Progenitor cell of endocrine pancreas (in vitro differentiated cells): ENCODE results near the gene CCNB1. TPM values are rescaled to one million over a fixed set of nuclear protein-coding genes. Genes with fewer than 3 reads are reported as not detected.
"Not testable (repeated sequence)": the region's sequence is repeated elsewhere in the genome, so short reads cannot be mapped to it uniquely, and the experiment has no call there.

Source experiments
- DNase-seq: peaks from one replicate; pipeline ENCODE4 v3.0.0; 2021; ENCODE audit warnings: low spot score; ENCODE audit not compliant: unreplicated experiment
- H3K27ac Mint-ChIP-seq: 2 replicates; pipeline ENCODE4 v1.8.0; 2021; ENCODE audit warnings: mild to moderate bottlenecking, moderate library complexity, mixed read lengths
- H3K27me3 Mint-ChIP-seq: 2 replicates; pipeline ENCODE4 v1.8.0; 2021; ENCODE audit warnings: mixed read lengths
- H3K36me3 Mint-ChIP-seq: 2 replicates; pipeline ENCODE4 v1.8.0; 2022; ENCODE audit warnings: mixed read lengths; ENCODE audit not compliant: insufficient read depth
- H3K4me1 Mint-ChIP-seq: 2 replicates; pipeline ENCODE4 v1.8.0; 2021; ENCODE audit warnings: low read depth, mixed read lengths
- H3K4me3 Mint-ChIP-seq: 2 replicates; pipeline ENCODE4 v1.8.0; 2021; ENCODE audit warnings: low read depth, mild to moderate bottlenecking, moderate library complexity, mixed read lengths
- H3K9me3 Mint-ChIP-seq: 2 replicates; pipeline ENCODE4 v1.8.0; 2021; ENCODE audit warnings: low read depth, mixed read lengths
- CTCF ChIP-seq: fragments of 200-600 bp; sonication (generic); IDR thresholded peaks from one replicate; pipeline ENCODE4 v1.5.0; 2021; ENCODE audit warnings: antibody characterized with exemption, mild to moderate bottlenecking; ENCODE audit not compliant: unreplicated experiment
- total RNA-seq: library from RNA; stranded (reverse); gene quantifications from 2 replicates; pipeline ENCODE4 v1.2.1, GENCODE V29; 2021

CCNB1 gene
- total RNA-seq, 1 donor from 2014 or later, result 105 TPM

GRCh38 chr5:69136293-69136692, 30.7 kb upstream of the CCNB1 start:
- no peak overlapping the region for H3K4me3 Mint-ChIP-seq
- no peaks in the 10 kb centered on the region for H3K27me3 Mint-ChIP-seq
- peaks cover 10% of the 10 kb centered on the region for H3K9me3 Mint-ChIP-seq
- no peak for TF ChIP-seq CTCF
- H3K27ac Mint-ChIP-seq, result no peak overlapping the region
- H3K36me3 Mint-ChIP-seq, result peaks cover 9% of the 10 kb centered on the region
- no peak for DNase-seq
- H3K4me1 Mint-ChIP-seq, result no peaks in the 10 kb centered on the region

GRCh38 chr5:69137208-69137607, 29.7 kb upstream of the CCNB1 start:
- H3K27me3 Mint-ChIP-seq, H3K4me1 Mint-ChIP-seq, H3K36me3 Mint-ChIP-seq, H3K27ac Mint-ChIP-seq, DNase-seq, H3K4me3 Mint-ChIP-seq: not testable (repeated sequence)
- peaks cover 13% of the 10 kb centered on the region for H3K9me3 Mint-ChIP-seq

GRCh38 chr5:69137807-69138206, 29.1 kb upstream of the CCNB1 start:
- Mint-ChIP-seq H3K27me3 (no peaks in the 10 kb centered on the region), H3K4me1 (no peaks in the 10 kb centered on the region), H3K4me3 (no peak overlapping the region), H3K9me3 (peaks cover 15% of the 10 kb centered on the region), H3K36me3 (peaks cover 9% of the 10 kb centered on the region), H3K27ac (no peak overlapping the region)
- no peak for DNase-seq
- no peak for TF ChIP-seq CTCF

- DNase-seq, result no peak
- Mint-ChIP-seq H3K27me3 (no peaks in the 10 kb centered on the region), H3K36me3 (peaks cover 6% of the 10 kb centered on the region), H3K4me3 (no peak overlapping the region), H3K27ac (no peak overlapping the region), H3K4me1 (no peaks in the 10 kb centered on the region), H3K9me3 (peaks cover 18% of the 10 kb centered on the region)
- no peak for TF ChIP-seq CTCF
These were observed 28.2 kb upstream of the CCNB1 start for GRCh38 chr5:69138766-69139165.

- H3K4me3 Mint-ChIP-seq, H3K27ac Mint-ChIP-seq, H3K4me1 Mint-ChIP-seq, H3K27me3 Mint-ChIP-seq, DNase-seq, H3K36me3 Mint-ChIP-seq: not testable (repeated sequence)
- peaks cover 18% of the 10 kb centered on the region for H3K9me3 Mint-ChIP-seq
These were observed 26.7 kb upstream of the CCNB1 start for GRCh38 chr5:69140239-69140638.

GRCh38 chr5:69140827-69141226, 26.1 kb upstream of the CCNB1 start:
- TF ChIP-seq CTCF, result no peak

GRCh38 chr5:69148576-69148975, 18.4 kb upstream of the CCNB1 start:
- peak overlapping the region; percentile 82 for H3K27ac Mint-ChIP-seq
- not testable (repeated sequence) for H3K4me3 Mint-ChIP-seq, DNase-seq, H3K27me3 Mint-ChIP-seq, H3K36me3 Mint-ChIP-seq, H3K4me1 Mint-ChIP-seq, H3K9me3 Mint-ChIP-seq

More at GRCh38 chr5:69140827-69141226, 26.1 kb upstream of the CCNB1 start:
- no peak for DNase-seq
- Mint-ChIP-seq H3K27me3 (no peaks in the 10 kb centered on the region), H3K4me3 (no peak overlapping the region), H3K9me3 (peaks cover 18% of the 10 kb centered on the region), H3K27ac (no peak overlapping the region), H3K36me3 (peaks cover 2% of the 10 kb centered on the region), H3K4me1 (no peaks in the 10 kb centered on the region)
